ENCODE measurements around the gene PLK1. TPM values are rescaled to one million over a fixed set of nuclear protein-coding genes. Genes with fewer than 3 reads are reported as not detected.

PLK1 gene
- polyA plus RNA-seq, 1 experiment: 11.6 TPM

DNA sequence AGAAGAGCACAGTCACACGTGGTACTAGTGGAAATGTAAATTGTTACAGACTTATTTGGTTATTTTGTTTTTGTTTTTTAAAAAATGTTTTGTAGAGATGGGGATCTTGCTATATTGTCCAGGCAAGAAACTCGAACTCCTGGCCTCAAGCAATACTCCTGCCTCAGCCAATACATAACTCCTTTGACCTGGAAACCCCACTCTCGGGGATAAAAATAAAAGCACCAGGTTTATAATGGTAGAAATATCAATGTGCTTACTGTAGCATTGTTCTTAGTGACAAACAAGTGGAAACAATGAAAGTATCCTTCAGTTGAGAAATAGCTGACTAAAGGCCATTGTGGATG is 46.1 kb downstream of the PLK1 start:
- ChIA-PET CTCF (interaction anchor here (1.2 kb wide), 1 partner anchor 780 kb away, joined by 3 read pairs; no protein-coding TSS in a partner anchor), POLR2A (no interaction called here)
- no peak overlapping the region for H3K4me3 ChIP-seq (ENCODE audit: low read depth, low read length)

DNA sequence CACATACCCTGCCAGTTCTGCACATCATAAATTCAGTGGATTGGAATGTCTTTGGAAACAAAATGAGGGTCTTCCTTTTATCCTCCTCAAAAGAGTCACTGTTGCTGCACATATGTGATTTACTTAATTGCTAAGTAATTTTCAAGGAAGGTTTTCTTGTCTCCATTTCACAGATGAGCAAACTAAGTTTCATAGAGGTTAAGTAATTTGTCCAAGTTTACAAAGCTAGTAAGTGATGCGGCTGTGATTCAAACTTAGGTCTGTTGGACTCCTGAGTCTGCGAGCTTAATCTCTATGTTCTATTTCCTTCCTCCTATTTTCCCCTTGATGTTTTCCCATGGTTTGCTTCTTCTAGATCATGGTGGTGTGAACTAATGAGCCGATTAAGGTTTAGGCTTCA is 48.0 kb downstream of the PLK1 start:
- CTCF ChIA-PET: interaction anchor here (0.8 to 1.8 kb wide), 3 partner anchors 8 to 48 kb away, joined by 3 to 6 read pairs (median 3); partner anchors contain the start of gene PLK1
- TF ChIP-seq, protein P1, sequence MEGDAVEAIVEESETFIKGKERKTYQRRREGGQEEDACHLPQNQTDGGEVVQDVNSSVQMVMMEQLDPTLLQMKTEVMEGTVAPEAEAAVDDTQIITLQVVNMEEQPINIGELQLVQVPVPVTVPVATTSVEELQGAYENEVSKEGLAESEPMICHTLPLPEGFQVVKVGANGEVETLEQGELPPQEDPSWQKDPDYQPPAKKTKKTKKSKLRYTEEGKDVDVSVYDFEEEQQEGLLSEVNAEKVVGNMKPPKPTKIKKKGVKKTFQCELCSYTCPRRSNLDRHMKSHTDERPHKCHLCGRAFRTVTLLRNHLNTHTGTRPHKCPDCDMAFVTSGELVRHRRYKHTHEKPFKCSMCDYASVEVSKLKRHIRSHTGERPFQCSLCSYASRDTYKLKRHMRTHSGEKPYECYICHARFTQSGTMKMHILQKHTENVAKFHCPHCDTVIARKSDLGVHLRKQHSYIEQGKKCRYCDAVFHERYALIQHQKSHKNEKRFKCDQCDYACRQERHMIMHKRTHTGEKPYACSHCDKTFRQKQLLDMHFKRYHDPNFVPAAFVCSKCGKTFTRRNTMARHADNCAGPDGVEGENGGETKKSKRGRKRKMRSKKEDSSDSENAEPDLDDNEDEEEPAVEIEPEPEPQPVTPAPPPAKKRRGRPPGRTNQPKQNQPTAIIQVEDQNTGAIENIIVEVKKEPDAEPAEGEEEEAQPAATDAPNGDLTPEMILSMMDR (IDR thresholded peaks at IDR 0.05; ENCODE audit: low read depth, low read length): no peak
- no peak overlapping the region for H3K4me3 ChIP-seq (ENCODE audit: low read depth, low read length)
- H3K9me3 ChIP-seq (ENCODE audit: control insufficient read depth, insufficient read depth, low read length): peaks cover 3% of the 10 kb centered on the region
- H3K27me3 ChIP-seq (ENCODE audit: control insufficient read depth, insufficient read depth, low read length): no peaks in the 10 kb centered on the region
- POLR2A ChIA-PET: no interaction called here
- DNase-seq (ENCODE audit: low read depth, low spot score): no peak
- H3K27ac ChIP-seq (ENCODE audit: low read depth, low read length): no peak overlapping the region

More for the DNA sequence above, 46.1 kb downstream of the PLK1 start:
- Histone ChIP-seq H3K9me3 (ENCODE audit: control insufficient read depth, insufficient read depth, low read length) (peaks cover 3% of the 10 kb centered on the region), H3K27ac (ENCODE audit: low read depth, low read length) (no peak overlapping the region), H3K27me3 (ENCODE audit: control insufficient read depth, insufficient read depth, low read length) (no peaks in the 10 kb centered on the region)
- no peak for DNase-seq (ENCODE audit: low read depth, low spot score)
- TF ChIP-seq, protein P1 (IDR thresholded peaks at IDR 0.05; ENCODE audit: low read depth, low read length): no peak

DNA sequence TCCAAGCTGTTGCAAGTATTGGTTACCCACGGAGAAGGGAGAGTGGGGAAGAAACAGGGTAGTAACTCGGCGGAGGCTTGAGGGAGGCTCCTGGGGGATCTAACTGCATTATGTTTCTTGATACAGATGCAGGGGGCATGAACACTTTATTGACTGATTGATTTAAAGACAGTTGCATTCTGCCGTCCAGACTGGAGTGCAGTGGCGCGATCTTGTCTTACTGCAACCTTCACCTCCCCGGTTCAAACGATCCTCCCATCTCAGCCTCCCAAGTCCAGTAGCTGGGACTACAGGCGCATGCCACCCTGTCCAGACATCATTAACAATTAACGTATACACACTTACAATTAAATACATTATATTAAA is 49.4 kb downstream of the PLK1 start:
- POLR2A ChIA-PET: no interaction called here
- Histone ChIP-seq H3K9me3 (ENCODE audit: control insufficient read depth, insufficient read depth, low read length) (peaks cover 1% of the 10 kb centered on the region), H3K4me3 (ENCODE audit: low read depth, low read length) (no peak overlapping the region), H3K27ac (ENCODE audit: low read depth, low read length) (no peak overlapping the region), H3K27me3 (ENCODE audit: control insufficient read depth, insufficient read depth, low read length) (no peaks in the 10 kb centered on the region)
- DNase-seq (ENCODE audit: low read depth, low spot score): no peak
- TF ChIP-seq, protein P1 (IDR thresholded peaks at IDR 0.05; ENCODE audit: low read depth, low read length): no peak
- CTCF ChIA-PET: interaction anchor here (0.8 to 2.0 kb wide), 15 partner anchors 9 to 314 kb away, joined by 3 to 15 read pairs (median 5); partner anchors contain the start of gene PLK1

DNA sequence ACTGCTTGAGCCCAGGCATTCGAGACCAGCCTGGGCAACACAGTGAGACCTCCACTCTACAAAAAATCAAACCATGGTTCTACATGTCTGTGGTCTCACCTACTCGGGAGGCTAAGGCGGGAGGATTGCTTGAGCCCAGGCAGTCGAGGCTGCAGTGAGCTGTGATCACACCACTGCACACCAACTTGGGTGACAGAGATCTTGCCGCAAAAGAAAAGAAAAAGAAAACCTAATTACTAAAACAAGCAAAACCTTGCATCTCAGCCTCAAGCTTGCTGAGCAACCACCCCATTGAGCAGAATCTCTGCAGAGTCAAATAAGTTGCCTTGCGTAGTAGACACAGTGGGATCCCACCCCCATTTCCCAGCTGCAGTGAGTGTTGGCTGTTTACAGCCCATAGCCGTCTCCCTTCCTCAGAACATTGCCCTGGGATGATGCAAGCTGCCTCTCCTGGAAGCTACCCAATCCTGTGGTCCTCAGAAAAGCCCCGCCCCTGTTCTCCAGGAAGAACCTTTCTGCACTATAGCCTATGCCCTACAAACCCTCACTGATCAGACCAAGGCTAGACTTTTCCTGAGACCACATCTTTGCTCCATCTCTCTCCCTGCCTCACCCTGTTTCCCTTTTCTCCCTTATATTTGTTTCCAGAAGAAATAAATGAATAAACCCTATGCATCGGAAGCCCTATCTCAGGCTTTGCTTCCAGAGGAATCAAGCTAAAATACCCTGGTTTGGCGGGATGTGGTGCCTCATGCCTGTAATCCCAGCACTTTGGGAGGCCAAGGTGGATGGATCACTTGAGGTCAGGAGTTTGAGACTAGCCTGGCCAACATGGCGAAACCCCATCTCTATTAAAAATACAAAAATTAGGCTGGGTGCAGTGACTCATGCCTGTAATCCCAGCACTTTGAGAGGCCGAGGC is 51.1 kb downstream of the PLK1 start:
- Histone ChIP-seq H3K27ac (ENCODE audit: low read depth, low read length) (peak overlapping the region; percentile 21), H3K27me3 (ENCODE audit: control insufficient read depth, insufficient read depth, low read length) (no peaks in the 10 kb centered on the region), H3K9me3 (ENCODE audit: control insufficient read depth, insufficient read depth, low read length) (no peaks in the 10 kb centered on the region; the same call in 1 of the 2 replicates), H3K4me3 (ENCODE audit: low read depth, low read length) (no peak overlapping the region)
- peak; percentile 4 for DNase-seq (ENCODE audit: low read depth, low spot score)
- ChIA-PET POLR2A (no interaction called here), CTCF (interaction anchor here (1.1 kb wide), 1 partner anchor 37 kb away, joined by 3 read pairs; no protein-coding TSS in a partner anchor)
- TF ChIP-seq, protein P1 (IDR thresholded peaks at IDR 0.05; ENCODE audit: low read depth, low read length): no peak
